GM10266 (cell line): ENCODE results near the gene CPSF3.

Experiments used
- DNase-seq: peaks from one replicate; pipeline ENCODE4 v3.0.0; 2012; ENCODE audit errors: extremely low spot score
- CTCF ChIP-seq: IDR thresholded peaks from 2 replicates; pipeline ENCODE4 v1.5.1; 2012; ENCODE audit warnings: mild to moderate bottlenecking, low read depth; ENCODE audit not compliant: control insufficient read depth, insufficient read depth; ENCODE audit errors: missing control alignments

The CPSF3 gene

GRCh38 chr2:9439536-9439935 lies 16.1 kb downstream of the CPSF3 start:
- no peak for TF ChIP-seq CTCF
- DNase-seq, result no peak

- no peak for DNase-seq
- TF ChIP-seq CTCF, result no peak
These were observed 16.7 kb downstream of the CPSF3 start for GRCh38 chr2:9440058-9440727.

GRCh38 chr2:9441556-9441955 lies 18.1 kb downstream of the CPSF3 start:
- no peak for TF ChIP-seq CTCF
- no peak for DNase-seq

- TF ChIP-seq CTCF, result no peak
- DNase-seq, result no peak
These were observed 20.1 kb downstream of the CPSF3 start for GRCh38 chr2:9443526-9443925.

GRCh38 chr2:9445089-9445488 lies 21.6 kb downstream of the CPSF3 start:
- DNase-seq, result no peak
- TF ChIP-seq CTCF, result no peak

- no peak for DNase-seq
- TF ChIP-seq CTCF, result no peak
These were observed 27.8 kb downstream of the CPSF3 start for GRCh38 chr2:9451231-9451630.

GRCh38 chr2:9460441-9461017 lies 37.1 kb downstream of the CPSF3 start:
- TF ChIP-seq CTCF, result no peak
- DNase-seq, result no peak
